ENCODE results near the gene EPS8.
"Not testable (repeated sequence)": the region's sequence is repeated elsewhere in the genome, so short reads cannot be mapped to it uniquely, and the experiment has no call there.

The EPS8 gene

GRCh38 chr12:15633201-15633600 lies 156.0 kb downstream of the EPS8 start:
- no peak for DNase-seq

GRCh38 chr12:15632708-15633107 lies 156.5 kb downstream of the EPS8 start:
- no peak for DNase-seq

- DNase-seq, result peak in 3 of 6 experiments; percentile 23 to 51 (median 30)
Measured at GRCh38 chr12:15631007-15631715, 158.0 kb downstream of the EPS8 start.

- no peak for DNase-seq
Measured at GRCh38 chr12:15629761-15630160, 159.4 kb downstream of the EPS8 start.

GRCh38 chr12:15629108-15629507 lies 160.1 kb downstream of the EPS8 start:
- DNase-seq, result no peak

- no peak for DNase-seq
Measured at GRCh38 chr12:15627995-15628945, 160.9 kb downstream of the EPS8 start.

GRCh38 chr12:15625075-15625474 lies 164.1 kb downstream of the EPS8 start:
- no peak for DNase-seq

GRCh38 chr12:15620741-15621539 lies 168.2 kb downstream of the EPS8 start:
- DNase-seq, result no peak

GRCh38 chr12:15616495-15616894 lies 172.7 kb downstream of the EPS8 start:
- DNase-seq, result not testable (repeated sequence)

GRCh38 chr12:15613981-15614380 lies 175.2 kb downstream of the EPS8 start:
- no peak for DNase-seq

GRCh38 chr12:15608941-15609340 lies 180.2 kb downstream of the EPS8 start:
- no peak for DNase-seq

- DNase-seq, result no peak
Measured at GRCh38 chr12:15608406-15608805, 180.8 kb downstream of the EPS8 start.

GRCh38 chr12:15605881-15606590 lies 183.2 kb downstream of the EPS8 start:
- no peak for DNase-seq

- no peak for DNase-seq
Measured at GRCh38 chr12:15603474-15604085, 185.6 kb downstream of the EPS8 start.

GRCh38 chr12:15602051-15602672 lies 187.0 kb downstream of the EPS8 start:
- DNase-seq, result no peak

- DNase-seq, result no peak
Measured at GRCh38 chr12:15601210-15601800, 187.9 kb downstream of the EPS8 start.

GRCh38 chr12:15600223-15600935 lies 188.8 kb downstream of the EPS8 start:
- no peak for DNase-seq

- no peak for DNase-seq
Measured at GRCh38 chr12:15599266-15600037, 189.7 kb downstream of the EPS8 start.

GRCh38 chr12:15597125-15597830 lies 191.9 kb downstream of the EPS8 start:
- no peak for DNase-seq

Measured in stimulated activated naive CD4-positive, alpha-beta T cell (primary cell).